Left lung (tissue), 10 donors: Measurements from ENCODE around the gene COL25A1. TPM values are rescaled to one million over a fixed set of nuclear protein-coding genes. Genes with fewer than 3 reads are reported as not detected.
A peak's percentile ranks its signal among the peaks of the same experiment; 100 is the strongest.
"Not testable (repeated sequence)": the region's sequence is repeated elsewhere in the genome, so short reads cannot be mapped to it uniquely, and the experiment has no call there.

ENCODE experiments used
- ATAC-seq: fragments of 200-7000 bp; cut with Tn5 transposase; one replicate; pipeline ENCODE4 v1.9.1; 2020; ENCODE audit warnings: moderate library complexity
- DNase-seq, 4 donors: peaks; one replicate each; pipeline ENCODE4 v3.0.0-alpha.2; 2013 to 2020
- H3K27ac ChIP-seq, 2 donors: fragments of 200-600 bp; sonication (generic) in 1 of 2; one replicate each; pipeline versions ENCODE4 v1.5.0 to v1.8.0; 2020 to 2021
- H3K27me3 ChIP-seq, 2 donors: fragments of 200-600 bp; sonication (generic) in 1 of 2; one replicate each; pipeline versions ENCODE4 v1.5.0 to v1.8.0; 2020 to 2021
- H3K36me3 ChIP-seq, 2 donors: fragments of 200-600 bp; sonication (generic) in 1 of 2; one replicate each; pipeline versions ENCODE4 v1.5.0 to v1.8.0; 2020 to 2021
- H3K4me1 ChIP-seq, 2 donors: fragments of 200-600 bp; one replicate each; pipeline ENCODE4 v1.8.0; 2021
- H3K4me3 ChIP-seq, 2 donors: fragments of 200-600 bp; sonication (generic) in 1 of 2; one replicate each; pipeline versions ENCODE4 v1.5.0 to v1.8.0; 2020 to 2021; ENCODE audit warnings: mild to moderate bottlenecking in 1 of 2
- H3K9me3 ChIP-seq, 2 donors: fragments of 200-600 bp; sonication (generic) in 1 of 2; one replicate each; pipeline versions ENCODE4 v1.5.0 to v1.8.0; 2020 to 2021
- intact Hi-C, 2 donors: fragments of 100-400 bp; cut with DNase I; formaldehyde crosslinking; loops; one replicate each; pipeline versions ENCODE4 v1.11.2 to v1.14.2; 2022
- polyA plus RNA-seq, 6 donors: library from polyadenylated mRNA; unstranded; fragments of 120-200 nt; gene quantifications; one replicate each; pipeline ENCODE4 v1.2.1, GENCODE V29; 2013; ENCODE audit not compliant: insufficient read length in 6 of 6
- total RNA-seq, 2 donors: library from RNA; stranded (reverse); fragmentation: NEBNext Ultra II Directional; extraction: Animal tissue kit (Norgen Biotek cat#: 25700); gene quantifications; one replicate each; pipeline ENCODE4 v1.2.1, GENCODE V29; 2021
- TF ChIP-seq, protein P1 (sequence below), 2 donors: fragments of 200-600 bp; sonication (generic) in 1 of 2; IDR thresholded peaks; one replicate each; pipeline versions ENCODE4 v1.5.0 to v1.8.0; 2021; ENCODE audit warnings: antibody characterized with exemption in 2 of 2
- donor health status: DM: no; HTN: yes; CAD: no.
- donor health status: DM: no; HTN: no; CAD: no.

The COL25A1 gene
- total and polyA plus RNA-seq, 8 donors: 0.13 to 1.8 (median 1.4) TPM

DNA sequence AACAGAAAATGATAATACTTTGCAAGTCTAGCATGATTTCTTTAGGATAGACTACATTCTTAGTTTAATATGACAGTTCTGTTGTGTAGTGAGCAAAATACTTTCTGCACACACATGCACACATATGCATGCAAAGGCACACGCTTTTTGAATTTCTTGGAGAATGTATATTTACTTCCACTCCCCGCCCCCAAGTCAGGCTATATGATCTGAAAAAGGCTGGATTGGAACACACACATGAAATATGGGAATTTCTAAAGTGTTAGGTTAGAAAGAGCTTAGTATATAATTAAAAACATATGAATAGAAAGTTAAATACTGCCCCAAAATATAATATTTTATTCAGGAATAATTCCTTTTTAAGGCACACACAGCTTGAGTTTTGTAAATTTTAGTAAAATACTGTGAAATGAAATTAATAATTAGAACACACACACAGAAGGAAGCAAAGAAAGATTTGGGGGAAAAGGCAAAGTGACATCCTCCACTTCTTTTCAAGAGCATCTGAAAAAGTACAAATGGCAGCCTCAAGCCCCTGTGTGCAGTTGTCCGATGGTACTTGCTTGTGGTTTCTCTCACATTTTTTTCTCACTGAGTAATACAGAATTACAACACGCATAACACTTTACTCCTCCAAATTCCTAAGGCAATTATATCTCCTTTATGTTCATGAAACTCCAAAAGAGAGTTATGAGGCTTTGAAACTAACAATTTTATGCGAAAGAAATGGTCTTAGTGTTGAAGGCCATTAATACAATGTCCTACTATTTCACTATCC lies 310.7 kb downstream of the COL25A1 start:
- Histone ChIP-seq H3K27ac (no peak overlapping the region), H3K27me3 (no peaks in the 10 kb centered on the region), H3K4me1 (no peaks in the 10 kb centered on the region), H3K9me3 (no peaks in the 10 kb centered on the region), H3K4me3 (no peak overlapping the region), H3K36me3 (no peaks in the 10 kb centered on the region)
- ATAC-seq (no peak), DNase-seq (no peak)
- TF ChIP-seq, protein P1, sequence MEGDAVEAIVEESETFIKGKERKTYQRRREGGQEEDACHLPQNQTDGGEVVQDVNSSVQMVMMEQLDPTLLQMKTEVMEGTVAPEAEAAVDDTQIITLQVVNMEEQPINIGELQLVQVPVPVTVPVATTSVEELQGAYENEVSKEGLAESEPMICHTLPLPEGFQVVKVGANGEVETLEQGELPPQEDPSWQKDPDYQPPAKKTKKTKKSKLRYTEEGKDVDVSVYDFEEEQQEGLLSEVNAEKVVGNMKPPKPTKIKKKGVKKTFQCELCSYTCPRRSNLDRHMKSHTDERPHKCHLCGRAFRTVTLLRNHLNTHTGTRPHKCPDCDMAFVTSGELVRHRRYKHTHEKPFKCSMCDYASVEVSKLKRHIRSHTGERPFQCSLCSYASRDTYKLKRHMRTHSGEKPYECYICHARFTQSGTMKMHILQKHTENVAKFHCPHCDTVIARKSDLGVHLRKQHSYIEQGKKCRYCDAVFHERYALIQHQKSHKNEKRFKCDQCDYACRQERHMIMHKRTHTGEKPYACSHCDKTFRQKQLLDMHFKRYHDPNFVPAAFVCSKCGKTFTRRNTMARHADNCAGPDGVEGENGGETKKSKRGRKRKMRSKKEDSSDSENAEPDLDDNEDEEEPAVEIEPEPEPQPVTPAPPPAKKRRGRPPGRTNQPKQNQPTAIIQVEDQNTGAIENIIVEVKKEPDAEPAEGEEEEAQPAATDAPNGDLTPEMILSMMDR (IDR thresholded peaks at IDR 0.05): no peak
- intact Hi-C loops: no loop called here

DNA sequence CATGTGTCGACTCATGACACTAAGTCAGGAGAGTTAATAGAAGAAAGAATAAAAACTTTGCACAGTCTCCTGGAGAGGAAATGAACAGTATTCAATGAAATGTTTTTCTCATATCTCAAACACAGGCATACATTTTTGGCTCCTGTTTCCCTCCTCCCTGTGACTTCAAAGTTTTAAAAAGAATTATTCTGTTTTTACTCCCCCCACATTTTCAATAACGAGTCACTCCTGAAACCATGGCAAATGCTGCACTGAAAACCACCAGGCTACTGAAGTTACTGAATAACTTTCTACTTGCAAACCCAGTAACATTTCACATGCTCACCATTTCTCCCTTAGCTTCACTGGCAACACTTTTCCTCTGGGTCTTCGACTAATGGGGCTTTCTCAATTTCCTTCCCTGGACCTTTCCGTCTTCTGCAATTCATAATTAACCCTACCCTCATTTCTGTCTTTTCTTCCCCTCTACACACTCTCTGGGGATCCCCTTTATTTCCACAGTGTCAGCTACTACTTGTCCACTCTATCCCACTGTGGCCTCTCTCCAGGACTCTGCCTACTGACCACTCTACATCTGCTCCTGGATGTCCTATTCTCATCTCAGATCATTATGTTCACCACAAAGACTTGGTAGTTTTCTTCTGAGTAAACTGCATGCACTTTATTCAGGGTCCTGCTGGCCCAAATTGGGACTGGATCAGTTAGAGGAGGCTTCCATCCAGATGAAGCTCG lies 313.8 kb downstream of the COL25A1 start:
- no peaks in the 10 kb centered on the region for H3K36me3 ChIP-seq
- intact Hi-C loops: no loop called here
- no peak overlapping the region for H3K27ac ChIP-seq
- TF ChIP-seq, protein P1 (IDR thresholded peaks at IDR 0.05): no peak
- H3K4me3 ChIP-seq: no peak overlapping the region
- no peaks in the 10 kb centered on the region for H3K4me1 ChIP-seq
- no peaks in the 10 kb centered on the region for H3K27me3 ChIP-seq
- DNase-seq (no peak), ATAC-seq (no peak)
- peaks cover 0 to 2% of the 10 kb centered on the region in 2 donors for H3K9me3 ChIP-seq

DNA sequence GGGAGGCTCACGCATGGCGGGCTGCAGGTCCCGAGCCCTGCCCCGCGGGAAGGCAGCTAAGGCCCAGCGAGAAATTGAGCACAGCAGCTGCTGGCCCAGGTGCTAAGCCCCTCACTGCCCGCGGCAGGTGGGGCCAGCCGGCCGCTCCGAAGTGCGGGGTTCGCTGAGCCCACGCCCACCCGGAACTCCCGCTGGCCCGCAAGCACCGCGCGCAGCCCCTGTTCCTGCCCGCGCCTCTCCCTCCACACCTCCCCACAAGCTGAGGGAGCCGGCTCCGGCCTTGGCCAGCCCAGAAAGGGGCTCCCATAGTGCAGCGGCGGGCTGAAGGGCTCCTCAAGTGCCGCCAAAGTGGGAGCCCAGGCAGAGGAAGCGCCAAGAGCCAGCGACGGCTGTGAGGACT lies 318.0 kb downstream of the COL25A1 start:
- H3K4me1 ChIP-seq, H3K27me3 ChIP-seq, H3K4me3 ChIP-seq, H3K9me3 ChIP-seq, H3K27ac ChIP-seq, intact Hi-C loops, ATAC-seq, H3K36me3 ChIP-seq: not testable (repeated sequence)
- peak in 1 of 4 donors; percentile 47 for DNase-seq

DNA sequence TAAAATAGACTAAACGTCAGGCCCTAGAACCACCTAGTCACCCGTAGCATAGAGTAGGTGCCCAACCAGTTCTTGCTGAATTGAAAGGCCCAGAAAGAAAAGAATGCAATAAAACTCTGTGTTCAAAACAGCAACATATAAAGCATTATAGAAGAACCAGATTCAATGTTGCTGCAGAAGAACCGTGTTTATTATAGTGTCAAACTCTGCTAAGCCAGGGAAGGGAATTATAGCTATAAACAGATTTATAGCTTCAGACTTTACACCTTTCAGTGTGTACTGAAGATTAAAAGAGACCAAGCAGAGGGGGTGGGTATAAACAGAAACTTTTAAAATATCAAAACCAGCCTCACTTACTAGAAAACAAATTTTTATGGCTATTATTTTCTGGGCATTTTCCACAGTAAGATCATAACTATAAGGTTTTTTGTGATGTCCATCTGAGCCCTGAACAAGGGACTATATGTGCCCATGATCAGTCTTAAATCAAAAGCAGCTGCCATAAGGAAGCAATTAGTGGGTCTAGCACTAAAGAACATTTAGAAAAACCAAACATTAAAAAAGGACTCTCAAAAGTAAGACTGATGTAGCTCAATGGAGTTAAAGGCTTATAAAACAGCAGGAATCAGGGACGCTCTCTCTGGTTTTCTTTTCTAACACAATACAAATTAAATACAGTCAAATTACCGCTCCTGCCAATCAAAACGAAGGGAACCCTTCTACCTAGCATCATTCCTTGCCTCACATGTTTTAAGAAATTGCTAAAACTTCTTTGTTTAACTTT lies 319.9 kb downstream of the COL25A1 start:
- intact Hi-C loops: no loop called here
- Histone ChIP-seq H3K9me3 (peaks cover 0 to 2% of the 10 kb centered on the region in 2 donors), H3K36me3 (no peaks in the 10 kb centered on the region), H3K4me1 (no peaks in the 10 kb centered on the region), H3K27me3 (no peaks in the 10 kb centered on the region), H3K27ac (no peak overlapping the region), H3K4me3 (no peak overlapping the region)
- ATAC-seq (no peak), DNase-seq (no peak)
- TF ChIP-seq, protein P1 (IDR thresholded peaks at IDR 0.05): no peak

DNA sequence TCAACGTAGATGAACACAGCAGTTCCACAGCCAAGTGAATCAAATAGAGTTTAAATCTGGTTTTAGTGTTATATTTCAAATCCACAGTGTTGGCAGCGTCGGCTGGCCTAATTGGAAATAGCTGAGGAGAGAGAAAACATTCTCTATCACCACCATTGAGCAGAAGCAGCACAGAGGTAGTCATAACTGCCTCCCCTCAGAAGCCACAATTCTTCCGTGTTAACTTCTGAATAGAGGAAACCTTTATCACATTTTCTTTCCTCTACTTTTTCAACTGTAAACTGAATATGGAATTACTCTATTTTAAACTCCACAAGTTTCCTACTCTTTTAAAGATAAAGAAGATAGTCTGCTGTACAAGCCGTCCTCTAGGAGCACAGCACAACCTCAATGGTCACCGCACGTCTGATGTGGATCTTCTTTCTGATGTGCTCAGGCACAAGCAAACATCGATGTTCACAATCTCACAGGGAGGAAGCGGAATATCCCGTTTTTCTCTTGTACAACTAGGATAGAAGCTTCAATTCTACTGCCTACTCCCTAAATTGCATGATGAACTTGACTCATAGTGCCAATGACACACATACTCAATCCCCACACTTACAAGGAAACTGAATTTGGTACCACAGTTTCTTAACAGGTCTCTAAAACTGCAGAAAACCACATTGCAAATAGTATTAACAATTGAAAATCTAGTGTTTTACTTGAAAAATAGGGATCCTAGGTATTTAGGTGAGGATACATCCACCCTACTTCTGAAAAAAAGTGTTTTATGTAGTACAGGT lies 321.8 kb downstream of the COL25A1 start:
- ATAC-seq (no peak), DNase-seq (no peak)
- Histone ChIP-seq H3K4me3 (no peak overlapping the region), H3K9me3 (peaks cover 0 to 2% of the 10 kb centered on the region in 2 donors), H3K4me1 (no peaks in the 10 kb centered on the region), H3K36me3 (no peaks in the 10 kb centered on the region), H3K27ac (no peak overlapping the region), H3K27me3 (no peaks in the 10 kb centered on the region)
- TF ChIP-seq, protein P1 (IDR thresholded peaks at IDR 0.05): no peak
- intact Hi-C loops: no loop called here
